HG02798 (cell line): ENCODE data around the gene MLKL.
"Not testable (repeated sequence)": the region's sequence is repeated elsewhere in the genome, so short reads cannot be mapped to it uniquely, and the experiment has no call there.

Experiments
- ATAC-seq: cut with Tn5 transposase; IDR thresholded peaks from one replicate; pipeline ENCODE4 v1.9.1; 2021; ENCODE audit warnings: mild to moderate bottlenecking; ENCODE audit not compliant: unreplicated experiment, poor library complexity

MLKL gene

DNA sequence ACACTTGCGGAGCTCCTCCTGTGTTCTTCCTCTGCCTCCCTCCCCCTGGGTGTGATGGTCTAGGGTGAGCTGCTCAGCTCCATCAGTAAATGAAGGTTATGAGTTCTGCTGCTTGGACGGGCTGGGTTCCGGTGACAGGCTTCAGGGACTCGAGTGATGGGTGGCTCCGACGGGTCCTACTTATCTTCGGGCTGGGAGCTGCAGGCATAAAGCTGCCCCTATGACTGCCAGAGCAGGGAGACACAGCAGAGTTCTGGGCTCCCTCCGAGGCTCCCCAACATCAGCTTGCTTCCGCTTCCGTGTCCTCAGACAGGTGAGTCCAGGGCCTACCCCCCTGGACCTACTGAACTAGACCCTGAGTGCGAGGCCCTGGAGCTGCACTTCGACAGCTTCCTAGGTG is 11.3 kb upstream of the MLKL start:
- ATAC-seq: no peak

DNA sequence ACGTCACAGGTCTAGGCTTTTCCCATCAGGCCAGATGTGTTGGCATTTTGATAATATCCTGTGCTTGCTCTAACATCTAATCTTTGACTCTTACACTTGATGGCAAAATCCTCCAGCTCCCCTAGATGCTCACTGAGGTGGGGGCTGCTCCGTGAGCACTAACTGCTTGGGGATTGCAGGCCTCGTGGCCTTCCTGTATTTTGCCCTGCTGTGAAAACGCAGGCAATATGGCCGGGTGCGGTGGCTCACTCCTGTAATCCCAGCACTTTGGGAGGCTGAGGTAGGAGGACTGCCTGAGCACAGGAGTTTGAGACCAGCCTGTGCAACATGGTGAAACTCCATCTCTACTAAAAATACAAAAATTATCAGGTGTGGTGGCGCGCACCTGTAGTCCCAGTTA is 9.7 kb upstream of the MLKL start:
- ATAC-seq: no peak

DNA sequence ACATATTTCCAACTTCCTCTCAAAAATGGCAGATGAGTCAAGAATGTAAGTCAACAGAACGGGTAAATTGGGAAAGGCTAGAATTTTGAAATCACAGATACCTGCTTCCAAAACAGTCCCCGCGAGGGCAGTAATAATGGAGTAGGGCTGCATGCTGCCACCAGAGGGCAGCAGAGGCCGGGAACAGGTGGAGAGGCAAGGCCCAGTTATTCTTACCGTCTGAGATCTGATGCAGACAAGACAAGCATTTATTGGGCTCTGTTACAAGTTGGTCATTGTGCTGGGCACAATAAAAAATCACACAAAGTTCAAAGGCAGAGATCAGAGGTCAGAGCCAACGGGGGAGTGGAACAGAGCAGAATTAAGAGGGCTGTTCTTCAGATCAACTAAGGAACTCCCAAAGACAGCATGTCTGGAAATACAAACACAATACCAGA is 8.8 kb upstream of the MLKL start:
- peak; percentile 88 for ATAC-seq

DNA sequence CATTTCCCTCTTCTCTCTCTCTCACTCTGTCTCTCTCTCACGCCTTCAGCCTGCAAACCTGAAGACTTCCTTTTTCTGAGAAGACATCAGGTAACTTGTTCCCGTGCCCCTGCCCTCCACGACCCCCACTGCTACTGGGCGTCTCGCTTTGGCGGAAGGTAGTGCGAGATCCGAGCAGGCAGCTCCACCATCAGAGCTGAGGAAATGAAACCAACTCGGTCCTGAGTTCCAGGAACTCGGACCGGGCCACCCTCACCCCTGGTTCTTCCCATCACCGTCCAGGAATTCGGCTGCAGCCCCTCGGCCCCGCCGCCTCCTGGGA is 585 bp downstream of the MLKL start:
- peak; percentile 19 for ATAC-seq

DNA sequence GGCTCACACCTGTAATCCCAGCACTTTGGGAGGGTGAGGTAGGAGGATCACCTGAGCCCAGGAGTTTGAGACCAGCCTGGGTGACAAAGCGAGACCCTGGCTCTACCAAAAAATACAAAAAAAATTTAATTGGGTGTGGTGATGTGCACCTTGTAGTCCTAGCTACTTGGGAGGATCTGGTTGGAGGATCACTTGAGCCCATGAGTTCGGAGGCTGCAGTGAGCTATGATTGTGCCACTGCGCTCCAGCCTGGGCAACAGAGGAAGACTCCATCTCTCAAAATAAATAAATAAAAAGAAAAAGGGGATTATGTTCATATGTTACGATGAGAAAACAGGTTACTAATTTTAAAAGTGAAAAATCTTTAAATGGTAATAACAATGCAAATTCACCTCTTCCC is 996 bp downstream of the MLKL start:
- ATAC-seq: no peak

DNA sequence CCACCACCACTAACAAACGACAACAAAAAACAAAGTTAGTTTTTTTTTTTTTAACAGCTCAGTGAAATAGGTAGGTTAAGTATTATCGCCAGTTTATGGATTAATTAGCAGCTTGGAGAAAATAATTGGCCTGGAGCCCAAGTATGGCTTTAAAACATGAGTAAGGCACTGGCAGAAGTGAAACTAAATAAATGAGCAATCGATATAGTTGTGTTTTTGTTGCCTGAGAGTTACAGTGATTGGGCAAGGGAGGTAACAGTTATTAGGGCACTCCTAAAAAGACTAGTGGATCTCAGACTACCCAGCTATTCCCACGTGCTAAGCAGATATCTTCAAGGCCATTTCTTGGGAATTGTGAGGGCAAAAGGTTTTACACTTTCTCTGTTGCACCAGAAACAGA is 2.4 kb downstream of the MLKL start:
- no peak for ATAC-seq

DNA sequence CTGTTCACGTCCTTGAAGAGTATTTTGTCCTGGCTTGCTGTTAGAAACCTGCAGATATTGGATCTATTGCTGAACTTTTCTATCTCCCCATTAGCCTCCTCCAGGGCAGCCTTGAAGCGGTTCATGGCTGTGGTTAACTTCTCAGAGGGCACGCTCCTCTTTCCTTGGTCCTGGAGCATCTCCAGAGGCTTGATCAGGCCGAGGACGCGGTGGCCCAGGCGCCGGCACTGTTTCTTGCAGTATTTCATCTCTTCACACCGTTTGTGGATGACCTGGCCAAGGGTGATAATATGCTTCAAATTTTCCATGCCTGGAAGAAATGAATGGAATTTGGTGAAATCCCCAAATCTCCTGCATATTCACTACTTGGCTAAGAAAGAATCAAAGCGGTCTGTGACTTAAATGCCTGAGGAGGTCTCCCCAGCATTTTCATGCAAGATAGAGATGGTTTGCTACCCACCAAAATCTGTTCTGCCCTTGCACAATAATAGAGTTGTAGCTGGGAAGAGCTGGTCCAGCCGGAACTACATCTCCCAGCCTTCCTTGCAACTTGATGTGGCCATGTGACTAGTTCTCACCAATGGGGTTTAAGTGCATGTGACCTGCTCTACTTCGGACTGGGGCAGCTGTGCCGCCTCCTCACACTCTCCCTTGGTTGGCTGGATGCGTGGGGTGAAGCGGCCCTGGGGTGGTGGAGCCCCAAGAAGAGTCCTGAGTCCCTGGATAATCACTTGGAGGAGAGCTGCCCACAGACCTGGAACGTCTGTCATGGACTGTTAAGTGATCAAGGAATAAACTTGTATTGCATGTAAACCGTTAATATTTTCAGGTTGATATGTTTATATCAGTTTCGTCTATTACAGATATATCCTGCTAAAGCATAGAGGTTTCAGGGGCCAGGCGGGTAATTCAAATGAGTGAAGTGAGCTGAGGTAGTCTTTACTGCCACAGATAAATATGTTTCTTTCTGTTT is 4.9 kb downstream of the MLKL start:
- ATAC-seq: peak; percentile 93

DNA sequence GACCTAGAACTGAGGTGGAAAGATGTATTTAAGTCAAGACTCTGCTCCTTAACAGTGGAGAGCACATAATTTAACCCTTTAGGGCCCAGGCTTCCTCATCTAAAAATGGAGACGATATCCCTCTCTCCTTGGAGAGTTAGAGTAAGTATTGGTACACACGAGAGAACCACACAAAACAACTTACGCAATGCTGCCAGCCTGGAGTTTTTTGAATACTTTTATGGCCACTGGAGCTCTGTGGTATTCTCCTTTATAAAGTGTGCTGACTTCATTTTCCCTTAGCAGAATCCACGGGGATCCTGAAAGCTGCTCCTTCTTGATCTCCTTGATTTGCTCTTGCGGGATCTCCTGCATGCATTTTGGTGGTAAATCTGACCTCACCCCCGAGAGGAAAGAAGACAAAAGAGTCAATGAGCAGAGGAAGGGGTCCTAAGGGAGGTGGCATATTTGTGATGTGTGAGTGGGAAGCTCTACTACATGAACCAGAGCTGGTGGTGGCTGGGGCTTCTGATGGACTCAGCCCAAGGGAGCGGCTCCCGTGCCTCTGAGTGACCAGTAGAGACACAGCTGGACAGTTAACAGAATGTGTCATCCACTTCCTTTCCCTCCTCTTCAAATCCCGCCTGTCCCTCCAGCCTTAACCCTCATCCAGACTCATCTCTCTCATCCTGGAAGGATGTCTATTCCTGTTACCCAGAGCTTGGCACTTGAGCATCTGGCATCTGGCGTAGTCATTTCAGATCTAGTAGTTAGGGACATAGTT is 9.4 kb downstream of the MLKL start:
- ATAC-seq: no peak

DNA sequence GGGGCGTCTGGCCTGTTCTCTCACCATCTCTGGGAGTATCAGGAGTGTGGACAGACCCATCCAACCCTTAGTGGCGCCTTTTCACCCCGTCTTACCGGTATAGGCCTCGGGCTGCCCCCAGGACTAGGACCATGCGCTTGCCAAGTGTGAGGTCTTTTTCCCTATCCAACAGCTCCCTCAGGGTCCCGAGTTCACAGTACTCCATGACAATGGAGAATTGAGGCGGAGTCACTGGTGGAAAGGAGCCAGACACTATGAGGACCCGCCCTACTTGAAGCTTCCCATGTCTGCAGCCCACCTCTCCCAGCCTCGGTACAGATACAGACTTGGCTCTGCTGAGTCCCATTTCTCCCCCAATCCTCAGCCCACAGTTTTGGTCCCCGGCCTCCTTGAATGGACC is 18.1 kb downstream of the MLKL start:
- no peak for ATAC-seq

DNA sequence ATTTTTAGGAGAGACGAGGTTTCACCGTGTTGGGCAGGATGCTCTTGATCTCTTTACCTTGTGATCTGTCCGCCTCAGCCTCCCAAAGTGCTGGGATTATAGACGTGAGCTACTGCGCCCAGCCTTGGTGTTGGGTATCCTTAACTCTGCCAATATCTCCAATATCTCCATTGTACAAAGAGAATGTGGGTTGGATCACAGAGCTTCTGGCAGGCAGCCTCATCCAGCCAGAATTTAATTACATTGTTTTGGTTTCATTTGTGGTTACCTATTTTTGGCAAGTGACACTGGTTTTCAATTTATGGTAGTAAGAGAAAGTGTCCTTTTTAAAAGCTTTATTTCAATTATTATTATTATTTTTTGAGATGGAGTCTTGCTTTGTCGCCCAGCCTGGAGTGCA is 20.0 kb downstream of the MLKL start:
- no peak for ATAC-seq

DNA sequence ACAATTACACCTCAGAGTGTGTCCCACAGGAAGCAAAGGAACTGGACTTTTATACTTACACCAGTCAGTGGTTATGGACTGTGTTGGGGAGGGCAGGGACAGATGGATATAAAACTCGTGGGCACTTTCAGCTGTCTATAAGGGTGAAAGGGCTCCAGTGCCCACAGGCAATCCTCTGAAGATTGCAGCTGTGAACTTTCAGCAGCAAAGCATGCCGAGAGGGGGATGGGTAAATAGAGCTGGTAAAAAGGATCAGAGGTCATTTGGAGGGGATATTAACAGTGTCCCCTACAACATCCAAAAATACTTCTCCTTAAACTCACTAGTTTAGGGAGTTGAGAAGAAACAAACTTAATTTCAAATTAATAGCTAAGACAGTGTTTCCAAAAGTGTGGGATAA is 20.7 kb downstream of the MLKL start:
- ATAC-seq: no peak

DNA sequence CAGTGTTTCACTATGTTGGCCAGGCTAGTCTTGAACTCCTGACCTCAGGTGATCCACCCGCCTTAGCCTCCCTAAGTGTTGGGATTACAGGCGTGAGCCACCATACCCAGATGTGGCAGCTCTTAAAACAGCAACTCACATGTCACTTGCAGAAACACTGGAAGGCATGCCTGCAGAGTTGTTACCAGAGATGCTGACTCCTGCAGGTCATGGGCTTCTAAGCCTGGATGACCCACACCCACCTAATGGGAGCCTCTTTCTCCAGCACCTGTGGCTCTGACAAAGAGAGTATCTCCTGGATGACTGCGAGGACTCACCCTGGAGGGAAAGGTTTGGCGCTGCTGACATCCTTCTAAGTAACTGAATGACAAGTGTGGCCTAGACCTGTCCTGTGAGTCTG is 22.8 kb downstream of the MLKL start:
- ATAC-seq: no peak

DNA sequence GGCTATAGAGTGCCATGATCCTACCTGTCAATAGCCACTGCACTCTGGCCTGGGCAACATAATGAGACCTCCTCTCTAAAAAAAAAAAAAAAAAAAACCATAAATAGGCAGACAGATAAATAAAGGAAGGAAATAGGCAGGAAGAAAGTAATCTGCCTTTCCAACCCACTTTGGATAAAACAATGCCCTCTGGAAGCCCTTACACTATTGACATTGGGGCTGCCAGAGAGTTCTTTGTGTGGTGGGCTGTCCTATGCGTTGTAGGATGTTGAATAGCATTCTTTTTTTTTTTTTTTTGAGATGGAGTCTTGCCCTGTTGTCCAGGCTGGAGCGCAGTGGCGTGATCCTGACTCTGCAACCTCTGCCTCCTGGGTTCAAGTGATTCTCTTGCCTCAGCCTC is 26.8 kb downstream of the MLKL start:
- ATAC-seq: no peak

DNA sequence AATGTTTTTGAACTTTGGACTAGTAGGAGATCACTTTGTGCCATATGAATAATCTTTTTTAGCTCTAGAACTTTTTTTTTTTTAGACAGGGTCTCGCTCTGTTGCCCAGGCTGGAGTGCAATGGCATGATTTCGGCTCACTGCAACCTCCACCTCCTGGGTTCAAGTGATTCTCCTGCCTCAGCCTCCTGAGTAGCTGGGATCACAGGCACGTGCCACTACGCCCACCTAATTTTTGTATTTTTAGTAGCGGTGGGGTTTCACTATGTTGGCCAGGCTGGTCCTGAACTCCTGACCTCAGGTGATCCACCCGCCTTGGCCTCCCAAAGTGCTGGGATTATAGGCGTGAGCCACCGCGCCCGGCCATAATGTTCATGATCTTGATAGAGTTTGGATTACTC is 31.8 kb downstream of the MLKL start:
- ATAC-seq: not testable (repeated sequence)

DNA sequence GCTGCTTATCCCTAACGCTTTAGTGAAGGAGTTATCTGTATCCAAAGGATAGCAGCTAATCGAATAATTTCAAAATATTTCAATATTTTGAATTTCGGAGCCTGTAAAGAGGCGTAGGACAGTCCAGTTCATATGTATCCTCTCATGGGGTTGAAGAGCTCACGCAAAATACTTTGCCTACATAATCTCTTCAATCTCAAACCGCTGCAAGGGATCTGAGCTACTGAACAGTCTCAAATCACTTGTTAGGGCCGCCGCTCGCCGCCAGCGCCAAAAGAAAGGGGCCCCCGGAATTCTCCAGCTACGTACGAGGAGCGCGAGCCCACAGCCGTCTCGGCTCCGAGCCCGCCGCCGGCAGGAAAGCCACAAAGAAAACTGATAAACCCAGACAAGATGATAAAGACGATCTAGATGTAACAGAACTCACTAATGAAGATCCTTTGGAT is 33.4 kb downstream of the MLKL start:
- no peak for ATAC-seq

DNA sequence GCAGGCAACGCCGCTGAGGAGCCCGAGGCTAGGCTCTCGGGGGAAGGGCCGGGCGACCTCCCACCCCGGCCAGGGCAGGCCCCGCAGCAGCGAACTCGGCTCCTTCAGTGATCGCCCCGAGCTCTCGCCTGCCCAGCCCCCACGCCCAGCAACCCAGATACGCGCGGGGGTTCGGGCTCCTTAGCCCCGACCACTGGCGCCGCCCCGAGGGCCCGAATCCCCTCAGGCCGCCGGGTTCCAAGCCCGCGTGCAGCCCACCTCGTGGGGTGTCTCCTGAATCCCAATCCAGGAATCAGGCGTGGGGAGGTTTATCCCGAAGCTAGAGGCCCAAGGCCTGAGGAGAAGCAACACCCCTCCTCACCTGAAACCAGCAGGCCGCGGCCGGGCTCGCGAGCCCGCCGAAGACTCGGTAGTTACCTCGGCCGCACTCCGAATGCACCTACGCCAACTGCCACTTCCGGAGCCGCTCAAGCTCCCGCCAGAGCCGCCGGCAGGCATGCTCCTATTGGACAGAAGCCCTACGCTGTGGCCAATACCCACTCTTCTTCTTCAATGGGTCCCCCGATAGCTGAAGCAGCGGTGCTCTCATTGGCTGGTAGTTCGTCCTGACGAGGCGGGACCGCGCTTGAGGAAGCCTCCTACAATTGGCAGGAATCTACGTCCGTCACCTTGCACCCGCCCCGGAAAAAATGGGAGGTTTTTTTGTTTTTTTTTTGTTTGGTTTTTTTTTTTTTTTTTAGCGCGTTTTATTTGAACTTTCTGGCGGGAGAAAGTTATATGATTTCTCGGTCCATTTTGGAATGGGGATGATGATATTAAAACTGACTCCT is 34.0 kb downstream of the MLKL start, which contains the start of gene RFWD3:
RFWD3 (minus strand) TSS at position 453 of the 830 bp plus-strand sequence. CDS start 5,428 bp downstream, outside the sequence.
- peak; percentile 100 for ATAC-seq

DNA sequence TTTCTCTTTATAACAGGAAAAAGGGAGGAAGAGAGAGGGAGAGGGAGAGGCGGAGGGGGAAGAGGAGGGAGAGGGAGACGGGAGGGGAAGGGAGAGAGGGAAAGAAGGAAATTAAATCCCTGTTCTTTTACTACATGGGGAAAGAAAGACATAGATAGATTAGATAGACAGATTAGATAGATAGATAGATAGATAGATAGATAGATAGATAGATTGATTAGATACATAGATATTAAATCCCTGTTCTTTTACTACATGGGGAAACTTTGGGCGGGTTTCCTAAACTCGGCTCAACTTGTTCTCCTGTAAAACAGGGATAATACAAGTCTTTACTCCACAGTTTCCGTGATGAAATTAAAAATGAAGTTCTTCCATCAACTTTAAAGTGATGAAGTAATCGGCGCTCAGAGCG is 34.6 kb downstream of the MLKL start:
- ATAC-seq: no peak

DNA sequence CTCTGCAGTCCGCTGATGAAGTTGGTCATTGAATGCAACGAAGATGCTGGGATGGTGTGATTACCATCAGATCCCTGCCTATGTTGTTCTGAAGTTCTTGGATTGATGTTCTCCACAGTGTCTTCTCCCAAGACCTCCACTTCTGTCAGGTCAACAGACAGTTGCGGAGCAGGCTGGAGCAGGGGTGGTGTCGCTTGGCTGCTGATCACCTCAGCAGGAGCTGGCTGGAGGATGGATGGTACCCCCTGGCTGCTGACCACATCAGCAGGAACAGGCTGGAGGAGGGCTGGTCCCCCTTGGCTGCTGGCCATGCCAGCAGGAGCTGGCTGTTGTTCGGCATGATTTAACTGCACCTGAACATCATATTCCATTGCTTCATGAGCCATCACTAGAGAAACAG is 39.6 kb downstream of the MLKL start:
- ATAC-seq: no peak

DNA sequence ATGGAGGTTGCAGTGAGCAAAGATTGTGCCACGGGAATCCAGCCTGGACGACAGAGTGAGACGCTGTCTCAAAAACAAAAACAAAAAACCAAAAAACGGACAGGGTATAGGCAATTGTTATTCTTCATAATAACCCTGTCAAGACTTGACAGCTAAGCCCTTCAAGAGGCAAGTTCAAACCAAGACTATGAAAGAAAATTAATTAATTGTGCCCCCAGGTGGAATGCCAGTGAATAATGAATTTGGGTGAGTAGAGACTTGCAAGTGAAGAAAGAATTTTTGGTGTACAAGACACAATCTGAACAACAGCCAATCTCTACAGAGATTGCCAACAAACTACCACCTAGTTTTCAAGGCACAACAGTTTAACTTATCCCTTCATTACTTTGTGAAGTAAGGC is 40.3 kb downstream of the MLKL start:
- no peak for ATAC-seq

DNA sequence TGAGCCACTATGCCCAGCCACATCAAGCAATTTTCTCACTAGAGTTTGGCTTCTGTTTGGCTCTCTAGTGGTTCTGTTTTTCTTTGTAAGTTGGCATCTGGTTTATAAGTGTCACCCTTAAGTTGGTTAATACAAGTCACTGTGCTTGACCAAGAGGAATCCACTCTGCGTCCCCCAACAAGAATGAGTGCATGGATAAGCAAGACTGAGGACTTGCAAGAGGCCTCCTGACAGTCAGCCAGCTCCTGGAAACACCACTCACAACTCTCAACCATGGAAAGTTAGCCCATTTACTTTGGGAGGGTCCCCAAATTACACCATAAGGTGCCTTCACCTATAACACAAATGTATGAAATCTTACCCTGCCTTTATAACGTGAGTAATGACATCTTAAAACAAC is 41.6 kb downstream of the MLKL start:
- ATAC-seq: no peak
